RWPE1 (cell line): Measurements from ENCODE around the gene MARCHF6.
A peak's percentile ranks its signal among the peaks of the same experiment; 100 is the strongest.

Experiments used
- CTCF ChIA-PET: fragments of 350-600 bp; sonication (Branson Sonifier 250); formaldehyde crosslinking; extraction: SDS; loops from one replicate; lab custom pipeline; 2021; lab: Yijun Ruan, JAX
- POLR2A ChIA-PET: fragments of 400-600 bp; formaldehyde crosslinking; extraction: SDS; loops from one replicate; lab custom pipeline; 2020; ENCODE audit warnings: antibody characterized with exemption; ENCODE audit not compliant: low non-redundant PET; lab: Yijun Ruan, JAX
- DNase-seq: peaks from one replicate; pipeline ENCODE4 v3.0.0; 2012; ENCODE audit warnings: low spot score
- H3K27ac ChIP-seq: fragments of 450-650 bp; 2 replicates; pipeline ENCODE4 v1.5.1; 2017
- CTCF ChIP-seq: fragments of 450-650 bp; conservative IDR thresholded peaks from 2 replicates; pipeline ENCODE4 v1.5.1; 2017; ENCODE audit warnings: low read depth, mild to moderate bottlenecking

MARCHF6 gene

GRCh38 chr5:10353241-10354047, at the start of gene MARCHF6:
Gene MARCHF6 (plus strand): TSS chr5:10353695. CDS start chr5:10353899, 204 bp downstream.
- CTCF ChIA-PET: interaction anchor here (2.0 kb wide), 1 partner anchor 69 kb away, joined by 8 read pairs; no protein-coding TSS in a partner anchor
- peak; percentile 82 for DNase-seq
- peak within 1 kb of the TSS; percentile 93 for H3K27ac ChIP-seq
- POLR2A ChIA-PET: interaction anchor here (0.6 kb wide), 1 partner anchor 84 kb away, joined by 3 read pairs; no protein-coding TSS in a partner anchor
- TF ChIP-seq CTCF: no peak

GRCh38 chr5:10303699-10304170, 49.8 kb upstream of the MARCHF6 start:
- no peak for TF ChIP-seq CTCF
- ChIA-PET CTCF (interaction anchor here (0.7 to 0.8 kb wide), 2 partner anchors 8 to 61 kb away, joined by 3 to 7 read pairs; no protein-coding TSS in a partner anchor), POLR2A (no interaction called here)
- DNase-seq: no peak
- no peak overlapping the region for H3K27ac ChIP-seq

GRCh38 chr5:10304932-10305331, 48.6 kb upstream of the MARCHF6 start:
- ChIA-PET CTCF (no interaction called here), POLR2A (no interaction called here)
- DNase-seq: no peak
- TF ChIP-seq CTCF: no peak
- no peak overlapping the region for H3K27ac ChIP-seq

GRCh38 chr5:10306114-10306513, 47.4 kb upstream of the MARCHF6 start:
- CTCF ChIA-PET: no interaction called here
- no peak for DNase-seq
- TF ChIP-seq CTCF: no peak
- POLR2A ChIA-PET: no interaction called here
- H3K27ac ChIP-seq: peak overlapping the region; percentile 94

GRCh38 chr5:10306806-10307205, 46.7 kb upstream of the MARCHF6 start:
- no peak for TF ChIP-seq CTCF
- CTCF ChIA-PET: no interaction called here
- DNase-seq: no peak
- peak overlapping the region; percentile 94 for H3K27ac ChIP-seq
- POLR2A ChIA-PET: no interaction called here

GRCh38 chr5:10307206-10308148, 46.0 kb upstream of the MARCHF6 start, which contains the start of gene CMBL:
Gene CMBL (minus strand): TSS chr5:10307902. CDS start chr5:10290762, 17,140 bp downstream.
- peak; percentile 77 for DNase-seq
- ChIA-PET CTCF (interaction anchor here (0.6 kb wide), 1 partner anchor 24 kb away, joined by 3 read pairs; no protein-coding TSS in a partner anchor), POLR2A (no interaction called here)
- no peak for TF ChIP-seq CTCF
- H3K27ac ChIP-seq: peak within 1 kb of the TSS; percentile 94
